Fibroblast of lung (primary cell): ENCODE measurements around the gene ATP4A. TPM values are rescaled to one million over a fixed set of nuclear protein-coding genes. Genes with fewer than 3 reads are reported as not detected.

Source experiments
- DNase-seq, 2 donors: peaks; one replicate each; pipeline versions ENCODE4 v3.0.0 to v3.0.0-alpha.2; 2010; ENCODE audit warnings: low read depth in 2 of 2
- H2AFZ ChIP-seq: 2 replicates; pipeline ENCODE4 v1.5.1; 2012; ENCODE audit warnings: low read length, control low read depth, inconsistent platforms
- H3K27ac ChIP-seq: 2 replicates; pipeline ENCODE4 v1.5.1; 2011; ENCODE audit warnings: low read length, control low read depth; ENCODE audit not compliant: insufficient read depth
- H3K27me3 ChIP-seq: 2 replicates; pipeline ENCODE4 v1.5.1; 2011; ENCODE audit warnings: mild to moderate bottlenecking, low read length; ENCODE audit not compliant: control insufficient read depth, insufficient read depth
- H3K36me3 ChIP-seq: 2 replicates; pipeline ENCODE4 v1.5.1; 2011; ENCODE audit warnings: low read length; ENCODE audit not compliant: control insufficient read depth, insufficient read depth
- H3K4me1 ChIP-seq: 2 replicates; pipeline ENCODE4 v1.5.1; 2011; ENCODE audit warnings: low read length; ENCODE audit not compliant: control insufficient read depth, insufficient read depth; ENCODE audit errors: extremely low read depth
- H3K4me2 ChIP-seq: 2 replicates; pipeline ENCODE4 v1.5.1; 2011; ENCODE audit warnings: low read length, control low read depth; ENCODE audit not compliant: insufficient read depth; ENCODE audit errors: extremely low read depth
- H3K4me3 ChIP-seq, 4 experiments: fragments of 200-600 bp in 1 of 4; sonication (generic) in 1 of 4; replicated peaks in 1 of 4; 2 replicates each; pipeline ENCODE4 v1.5.1; 2011 to 2016; ENCODE audit warnings: low read length in 4 of 4, low read depth in 3 of 4, mild to moderate bottlenecking in 3 of 4, control low read depth in 2 of 4, inconsistent platforms in 1 of 4, mixed read lengths in 1 of 4; ENCODE audit not compliant: insufficient read depth in 1 of 4; ENCODE audit errors: control extremely low read depth in 1 of 4
- H3K79me2 ChIP-seq: 2 replicates; pipeline ENCODE4 v1.5.1; 2012; ENCODE audit warnings: mild to moderate bottlenecking, low read length, inconsistent platforms; ENCODE audit not compliant: control insufficient read depth, insufficient read depth
- H3K9ac ChIP-seq: 2 replicates; pipeline ENCODE4 v1.5.1; 2011; ENCODE audit warnings: mild to moderate bottlenecking, low read length, control low read depth; ENCODE audit not compliant: insufficient read depth
- H3K9me3 ChIP-seq: 2 replicates; pipeline ENCODE4 v1.5.1; 2012; ENCODE audit warnings: low read depth, low read length; ENCODE audit not compliant: control insufficient read depth, insufficient read depth
- H4K20me1 ChIP-seq: 2 replicates; pipeline ENCODE4 v1.5.1; 2011; ENCODE audit warnings: low read length; ENCODE audit not compliant: control insufficient read depth, insufficient read depth; ENCODE audit errors: extremely low read depth
- EZH2 ChIP-seq: IDR thresholded peaks from 2 replicates; pipeline ENCODE4 v1.5.1; 2012; ENCODE audit warnings: low read length, control low read depth, mild to moderate bottlenecking; ENCODE audit errors: missing control alignments
- polyA plus RNA-seq, 2 donors: library from polyadenylated mRNA; depleted of rRNA in 1 of 2; stranded (reverse) in 1 of 2; unstranded in 1 of 2; fragments of >200 nt; gene quantifications; 2 replicates each; pipeline ENCODE4 v1.2.1, GENCODE V29; 2011 to 2012; ENCODE audit warnings: missing spikeins in 1 of 2
- total RNA-seq: library from RNA; depleted of rRNA; stranded (reverse); fragments of >200 nt; gene quantifications from 2 replicates; pipeline ENCODE4 v1.2.1, GENCODE V29; 2014
- TF ChIP-seq, protein P1 (sequence below), 2 donors: IDR thresholded peaks in 1 of 2; conservative IDR thresholded peaks in 1 of 2; 1 replicate in 1 of 2; 2 replicates in 1 of 2; pipeline ENCODE4 v1.5.1; 2011 to 2012; ENCODE audit warnings: low read length in 2 of 2, control low read depth in 1 of 2, inconsistent platforms in 1 of 2, low read depth in 1 of 2, mild to moderate bottlenecking in 1 of 2

The ATP4A gene
- total and polyA plus RNA-seq, 2 donors (not counting 1 experiment from before 2014, with no cell fraction given) = not detected

DNA sequence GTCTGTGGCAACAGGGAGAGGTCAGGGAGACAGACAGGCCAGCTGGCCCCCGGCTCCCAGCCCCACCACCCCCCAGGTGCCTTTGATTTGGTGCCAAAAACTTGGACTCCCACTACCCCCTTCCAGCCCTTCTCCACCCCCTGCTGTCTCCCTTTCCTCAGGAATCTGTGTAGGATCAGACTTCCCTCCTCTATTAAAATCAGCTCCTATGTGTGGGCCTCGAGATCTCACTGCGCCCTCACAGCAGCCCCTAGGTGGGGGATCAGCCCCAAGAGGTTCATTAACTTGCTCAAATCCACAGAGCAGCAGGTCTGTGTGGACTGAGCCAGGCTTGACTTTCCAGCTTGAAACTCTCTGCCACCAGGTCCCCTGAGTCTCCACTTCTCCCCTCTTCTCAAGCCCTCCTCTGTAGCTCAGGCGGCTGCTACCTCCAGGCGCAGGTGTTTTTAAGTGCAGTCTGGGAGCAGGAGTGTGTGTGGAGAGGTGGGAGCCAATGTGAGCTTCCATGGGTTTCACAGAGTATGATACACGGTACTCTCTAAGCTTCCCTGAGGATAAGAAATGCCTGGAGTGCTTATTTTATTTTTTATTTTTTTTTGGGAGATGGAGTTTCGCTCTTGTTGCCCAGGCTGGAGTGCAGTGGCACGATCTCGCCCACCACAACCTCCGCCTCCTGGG is 28.5 kb downstream of the ATP4A start:
- no peak overlapping the region for H3K27ac ChIP-seq
- no peak overlapping the region for H2AFZ ChIP-seq
- no peaks in the 10 kb centered on the region for H3K36me3 ChIP-seq
- H4K20me1 ChIP-seq = no peaks in the 10 kb centered on the region
- no peaks in the 10 kb centered on the region for H3K79me2 ChIP-seq
- TF ChIP-seq, protein P1, sequence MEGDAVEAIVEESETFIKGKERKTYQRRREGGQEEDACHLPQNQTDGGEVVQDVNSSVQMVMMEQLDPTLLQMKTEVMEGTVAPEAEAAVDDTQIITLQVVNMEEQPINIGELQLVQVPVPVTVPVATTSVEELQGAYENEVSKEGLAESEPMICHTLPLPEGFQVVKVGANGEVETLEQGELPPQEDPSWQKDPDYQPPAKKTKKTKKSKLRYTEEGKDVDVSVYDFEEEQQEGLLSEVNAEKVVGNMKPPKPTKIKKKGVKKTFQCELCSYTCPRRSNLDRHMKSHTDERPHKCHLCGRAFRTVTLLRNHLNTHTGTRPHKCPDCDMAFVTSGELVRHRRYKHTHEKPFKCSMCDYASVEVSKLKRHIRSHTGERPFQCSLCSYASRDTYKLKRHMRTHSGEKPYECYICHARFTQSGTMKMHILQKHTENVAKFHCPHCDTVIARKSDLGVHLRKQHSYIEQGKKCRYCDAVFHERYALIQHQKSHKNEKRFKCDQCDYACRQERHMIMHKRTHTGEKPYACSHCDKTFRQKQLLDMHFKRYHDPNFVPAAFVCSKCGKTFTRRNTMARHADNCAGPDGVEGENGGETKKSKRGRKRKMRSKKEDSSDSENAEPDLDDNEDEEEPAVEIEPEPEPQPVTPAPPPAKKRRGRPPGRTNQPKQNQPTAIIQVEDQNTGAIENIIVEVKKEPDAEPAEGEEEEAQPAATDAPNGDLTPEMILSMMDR (conservative IDR thresholded peaks at IDR 0.05 in 1 of 2, IDR thresholded peaks at IDR 0.05 in 1 of 2; ENCODE audit: low read depth in 1 of 2, low read length in 2 of 2) = no peak
- no peak for TF ChIP-seq EZH2
- no peak overlapping the region for H3K4me2 ChIP-seq
- no peak overlapping the region for H3K9ac ChIP-seq
- DNase-seq = no peak
- peaks cover 3% of the 10 kb centered on the region for H3K27me3 ChIP-seq
- no peak overlapping the region for H3K4me3 ChIP-seq
- H3K9me3 ChIP-seq = no peaks in the 10 kb centered on the region
- H3K4me1 ChIP-seq = peaks cover 6% of the 10 kb centered on the region

DNA sequence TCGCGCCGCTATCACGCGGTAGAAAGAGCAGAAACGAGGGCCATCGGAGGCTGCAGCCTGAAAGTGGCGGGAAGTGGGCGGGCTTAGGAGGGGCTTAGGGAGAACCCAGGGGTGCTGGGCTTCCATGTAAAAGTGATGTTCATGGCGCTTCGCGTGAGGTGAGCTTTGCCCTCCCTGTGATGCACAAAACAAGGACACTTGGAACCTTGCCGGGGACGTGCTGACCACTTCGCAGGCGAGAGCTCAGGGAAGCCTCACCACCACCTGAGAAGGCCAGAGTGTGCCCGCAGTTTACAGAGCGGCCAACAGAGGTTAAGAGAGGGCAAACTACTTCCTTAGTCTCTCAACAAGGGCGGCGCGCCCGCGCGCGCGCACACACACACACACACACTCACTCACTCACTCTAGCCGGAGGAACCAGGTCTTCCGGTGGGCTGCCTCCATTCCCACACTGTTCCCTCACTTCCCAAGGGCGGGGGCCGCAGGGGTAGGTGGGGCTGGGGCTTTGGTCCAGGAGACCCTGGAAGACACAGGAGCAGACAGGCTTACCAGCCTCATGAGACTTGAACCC is 29.6 kb downstream of the ATP4A start:
- peak overlapping the region; percentile 26 for H2AFZ ChIP-seq
- DNase-seq = peak; percentile 26 to 46
- H3K9me3 ChIP-seq = no peaks in the 10 kb centered on the region
- no peak overlapping the region for H3K9ac ChIP-seq
- peaks cover 3% of the 10 kb centered on the region for H3K27me3 ChIP-seq
- no peaks in the 10 kb centered on the region for H3K79me2 ChIP-seq
- H3K4me2 ChIP-seq = peak overlapping the region; percentile 35
- H3K27ac ChIP-seq = no peak overlapping the region
- H3K4me1 ChIP-seq = peaks cover 6% of the 10 kb centered on the region
- peak overlapping the region in 1 of 4 experiments; percentile 17 for H3K4me3 ChIP-seq
- no peaks in the 10 kb centered on the region for H3K36me3 ChIP-seq
- no peaks in the 10 kb centered on the region for H4K20me1 ChIP-seq
- TF ChIP-seq, protein P1 (conservative IDR thresholded peaks at IDR 0.05 in 1 of 2, IDR thresholded peaks at IDR 0.05 in 1 of 2; ENCODE audit: low read depth in 1 of 2, low read length in 2 of 2) = no peak
- TF ChIP-seq EZH2 = no peak

DNA sequence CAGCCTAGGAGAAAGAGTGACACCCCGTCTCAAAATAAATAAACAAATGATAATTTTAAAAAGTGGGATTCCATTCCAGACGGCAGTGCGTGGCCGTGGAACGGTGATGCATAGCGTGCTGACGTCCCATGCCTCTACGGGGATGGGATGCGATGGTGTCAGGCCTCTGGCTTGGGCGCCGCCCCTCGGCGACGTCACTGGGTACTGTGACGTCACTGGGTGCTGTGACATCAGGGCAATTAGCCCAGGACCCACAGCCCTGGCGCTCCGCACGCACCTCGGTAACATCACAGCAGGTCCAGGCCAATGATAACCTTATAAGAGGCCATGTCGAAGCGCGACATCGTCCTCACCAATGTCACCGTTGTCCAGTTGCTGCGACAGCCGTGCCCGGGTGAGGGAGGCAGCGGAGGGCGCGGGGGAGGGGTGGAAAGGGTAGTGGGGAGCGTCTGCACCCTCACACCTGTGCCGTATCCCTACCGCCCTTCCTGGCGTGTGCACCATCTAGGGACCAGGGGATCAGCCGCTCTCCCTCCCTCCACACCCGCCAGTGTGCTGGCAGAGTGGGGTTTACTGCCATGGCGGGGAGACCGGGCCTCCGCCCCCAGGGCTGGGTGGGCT is 30.1 kb downstream of the ATP4A start, which contains the start of gene GAPDHS:
Gene GAPDHS (plus strand): TSS at position 256 of the 621 bp plus-strand sequence. CDS start 72 bp downstream, at position 328.
- TF ChIP-seq, protein P1 (conservative IDR thresholded peaks at IDR 0.05 in 1 of 2, IDR thresholded peaks at IDR 0.05 in 1 of 2; ENCODE audit: low read depth in 1 of 2, low read length in 2 of 2) = no peak
- TF ChIP-seq EZH2 = no peak
- no peaks in the 10 kb centered on the region for H4K20me1 ChIP-seq
- peak within 1 kb of the TSS; percentile 35 for H3K4me2 ChIP-seq
- no peaks in the 10 kb centered on the region for H3K9me3 ChIP-seq
- no peaks in the 10 kb centered on the region for H3K79me2 ChIP-seq
- peak within 1 kb of the TSS; percentile 26 for H2AFZ ChIP-seq
- peak within 1 kb of the TSS in 1 of 4 experiments; percentile 17 for H3K4me3 ChIP-seq
- H3K27ac ChIP-seq = no peak within 1 kb of the TSS
- no peaks in the 10 kb centered on the region for H3K36me3 ChIP-seq
- no peak within 1 kb of the TSS for H3K9ac ChIP-seq
- H3K4me1 ChIP-seq = peaks cover 6% of the 10 kb centered on the region
- peaks cover 3% of the 10 kb centered on the region for H3K27me3 ChIP-seq
- DNase-seq = peak in 1 of 2 donors; percentile 26
